ENCODE measurements around the gene SEMA3F. TPM values are rescaled to one million over a fixed set of nuclear protein-coding genes. Genes with fewer than 3 reads are reported as not detected.

SEMA3F gene
- total and polyA plus RNA-seq, 8 donors: 26.0 to 56.2 (median 46.7) TPM

- Histone ChIP-seq H3K4me3 (no peak overlapping the region), H3K27ac (peak overlapping the region in 1 of 2 donors; percentile 81), H3K27me3 (peaks cover 0 to 10% of the 10 kb centered on the region in 2 donors), H3K36me3 (no peaks in the 10 kb centered on the region), H3K4me1 (peaks cover 17 to 71% of the 10 kb centered on the region in 2 donors), H3K9me3 (no peaks in the 10 kb centered on the region)
- ATAC-seq (no peak), DNase-seq (no peak)
- no peak for TF ChIP-seq CTCF (IDR thresholded peaks at IDR 0.05)
- intact Hi-C loops (cut with DNase I): no loop called here
Observed at GRCh38 chr3:50230104-50230793, 75.1 kb downstream of the SEMA3F start.

GRCh38 chr3:50230794-50231125, 75.6 kb downstream of the SEMA3F start:
- ATAC-seq: no peak
- Histone ChIP-seq H3K27ac (peak overlapping the region in 1 of 2 donors; percentile 81), H3K4me3 (no peak overlapping the region)

GRCh38 chr3:50231581-50231980, 76.5 kb downstream of the SEMA3F start:
- intact Hi-C loops (cut with DNase I): no loop called here
- ATAC-seq (no peak), DNase-seq (no peak)
- Histone ChIP-seq H3K4me3 (no peak overlapping the region), H3K27me3 (no peaks in the 10 kb centered on the region), H3K9me3 (no peaks in the 10 kb centered on the region), H3K27ac (no peak overlapping the region), H3K4me1 (peaks cover 14 to 64% of the 10 kb centered on the region in 2 donors), H3K36me3 (no peaks in the 10 kb centered on the region)
- TF ChIP-seq CTCF (IDR thresholded peaks at IDR 0.05): no peak

More at GRCh38 chr3:50230794-50231125, 75.6 kb downstream of the SEMA3F start:
- no peak for TF ChIP-seq CTCF (IDR thresholded peaks at IDR 0.05)
- Histone ChIP-seq H3K4me1 (peaks cover 17 to 73% of the 10 kb centered on the region in 2 donors), H3K36me3 (no peaks in the 10 kb centered on the region), H3K9me3 (no peaks in the 10 kb centered on the region), H3K27me3 (peaks cover 0 to 5% of the 10 kb centered on the region in 2 donors)
- intact Hi-C loops (cut with DNase I): no loop called here
- DNase-seq: no peak

- TF ChIP-seq CTCF (IDR thresholded peaks at IDR 0.05): no peak
- no peak for ATAC-seq
- H3K27ac ChIP-seq: no peak overlapping the region
- intact Hi-C loops (cut with DNase I): no loop called here
- no peak for DNase-seq
- H3K4me3 ChIP-seq: no peak overlapping the region
- no peaks in the 10 kb centered on the region for H3K9me3 ChIP-seq
- H3K36me3 ChIP-seq: no peaks in the 10 kb centered on the region
- peaks cover 9 to 57% of the 10 kb centered on the region in 2 donors for H3K4me1 ChIP-seq
- no peaks in the 10 kb centered on the region for H3K27me3 ChIP-seq
Observed at GRCh38 chr3:50232303-50232702, 77.2 kb downstream of the SEMA3F start.

GRCh38 chr3:50233176-50233575, 78.1 kb downstream of the SEMA3F start:
- no peak for TF ChIP-seq CTCF (IDR thresholded peaks at IDR 0.05)
- intact Hi-C loops (cut with DNase I): no loop called here
- no peak overlapping the region for H3K27ac ChIP-seq

More at GRCh38 chr3:50233176-50233575, 78.1 kb downstream of the SEMA3F start:
- Histone ChIP-seq H3K4me3 (no peak overlapping the region), H3K36me3 (no peaks in the 10 kb centered on the region), H3K9me3 (no peaks in the 10 kb centered on the region), H3K4me1 (peaks cover 5 to 50% of the 10 kb centered on the region in 2 donors), H3K27me3 (no peaks in the 10 kb centered on the region)
- ATAC-seq (no peak), DNase-seq (no peak)

All from left lung (tissue), 10 donors.